Measurements from ENCODE around the gene RPS6KB2. TPM values are rescaled to one million over a fixed set of nuclear protein-coding genes. Genes with fewer than 3 reads are reported as not detected.
"Not testable (repeated sequence)": the region's sequence is repeated elsewhere in the genome, so short reads cannot be mapped to it uniquely, and the experiment has no call there.

Gene RPS6KB2
- total RNA-seq, 4 donors from 2014 or later = 27.4 to 45.0 (median 30.7) TPM

GRCh38 chr11:67463186-67463585 lies 34.9 kb downstream of the RPS6KB2 start:
- TF ChIP-seq CTCF (IDR thresholded peaks at IDR 0.05) = no peak
- ATAC-seq (ENCODE audit: low FRiP score) (no peak), DNase-seq (ENCODE audit: low spot score) (no peak)

GRCh38 chr11:67463680-67464410 lies 35.6 kb downstream of the RPS6KB2 start:
- ATAC-seq (ENCODE audit: low FRiP score) = no peak
- no peak for DNase-seq (ENCODE audit: low spot score)
- TF ChIP-seq CTCF (IDR thresholded peaks at IDR 0.05) = no peak

DNA sequence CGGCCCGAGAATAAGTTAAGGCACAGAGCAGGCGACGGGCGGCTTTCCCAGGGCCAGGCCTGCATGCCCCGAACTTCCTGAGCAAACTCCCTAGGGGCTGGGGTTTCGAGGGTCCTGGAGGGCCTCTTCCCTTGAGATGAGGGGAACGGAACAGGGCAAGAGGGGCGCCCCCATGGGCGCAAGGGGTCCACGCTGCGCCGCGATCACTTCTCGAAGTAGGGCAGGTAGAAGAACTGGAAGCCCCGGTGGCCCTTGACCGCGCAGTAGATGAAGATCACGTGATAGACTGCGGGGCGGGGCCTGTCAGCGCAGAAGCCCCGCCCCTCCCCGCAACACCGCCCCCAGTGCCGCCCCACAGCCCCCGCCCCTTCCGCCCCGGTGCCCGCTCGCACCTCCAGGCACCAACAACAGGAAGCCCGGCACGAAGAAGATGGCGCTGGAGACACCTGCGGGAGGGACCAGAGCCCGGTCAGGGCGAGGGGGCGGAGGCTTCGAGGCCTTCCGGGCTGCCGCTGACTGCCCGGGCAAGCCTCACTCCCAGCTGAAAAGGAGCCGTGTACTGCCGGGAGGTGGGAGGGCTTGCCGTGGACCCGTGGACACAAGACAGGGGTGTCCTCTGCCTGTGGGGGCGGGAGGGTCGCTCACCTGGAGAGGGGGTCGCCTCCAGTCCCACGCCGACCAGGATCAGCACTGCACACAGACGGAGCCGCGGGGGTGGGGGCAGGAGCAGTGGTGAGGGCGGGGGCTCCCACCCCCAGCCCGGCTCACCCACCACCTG lies 36.3 kb downstream of the RPS6KB2 start:
- DNase-seq (ENCODE audit: low spot score) (peak; percentile 63), ATAC-seq (ENCODE audit: low FRiP score) (peak; percentile 65)
- no peak for TF ChIP-seq CTCF (IDR thresholded peaks at IDR 0.05)

- ATAC-seq (ENCODE audit: low FRiP score) = no peak
- TF ChIP-seq CTCF (IDR thresholded peaks at IDR 0.05) = no peak
- no peak for DNase-seq (ENCODE audit: low spot score)
Observed at GRCh38 chr11:67465189-67465510, 36.9 kb downstream of the RPS6KB2 start.

DNA sequence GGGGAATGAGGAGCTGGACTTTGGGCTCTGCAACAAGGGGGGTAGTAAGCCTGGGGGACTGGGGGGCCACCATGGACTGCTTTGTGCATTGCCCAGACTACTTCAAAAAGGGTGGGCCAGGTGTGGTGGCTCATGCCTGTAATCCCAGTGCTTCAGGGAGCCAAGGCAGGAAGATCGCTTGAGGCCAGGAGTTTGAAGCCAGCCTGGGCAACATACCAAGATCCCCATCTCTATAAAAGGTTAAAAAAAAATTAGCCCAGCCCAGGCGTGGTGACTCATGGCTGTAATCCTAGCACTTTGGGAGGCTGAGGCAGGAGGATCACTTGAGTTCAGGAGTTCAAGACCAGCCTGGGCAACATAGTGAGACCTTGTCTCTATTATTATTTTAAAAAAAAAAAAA lies 37.2 kb downstream of the RPS6KB2 start:
- ATAC-seq (ENCODE audit: low FRiP score) = not testable (repeated sequence)

DNA sequence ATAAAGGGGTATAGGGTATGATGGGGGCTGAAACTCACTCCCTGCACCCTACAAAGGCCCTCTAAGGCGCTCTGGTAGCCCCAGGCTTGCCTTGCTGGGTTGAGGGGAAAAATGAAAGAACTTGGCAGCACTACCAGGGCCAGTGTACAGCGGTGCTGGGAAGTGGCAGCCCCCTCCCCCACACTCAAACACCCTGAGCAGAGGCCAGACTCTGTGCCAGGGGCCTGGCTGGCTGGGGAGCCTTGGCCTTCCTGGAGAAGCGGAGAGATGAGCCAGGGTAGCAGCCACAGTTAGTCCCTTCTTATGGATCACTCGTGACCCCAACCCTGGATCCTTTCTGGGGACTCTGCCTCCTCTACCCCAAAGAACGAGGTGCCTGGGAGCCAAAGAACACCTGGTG lies 38.1 kb downstream of the RPS6KB2 start:
- no peak for TF ChIP-seq CTCF (IDR thresholded peaks at IDR 0.05)
- DNase-seq (ENCODE audit: low spot score) (no peak), ATAC-seq (ENCODE audit: low FRiP score) (no peak)

More for the DNA sequence above, 37.2 kb downstream of the RPS6KB2 start:
- DNase-seq (ENCODE audit: low spot score) = not testable (repeated sequence)

DNA sequence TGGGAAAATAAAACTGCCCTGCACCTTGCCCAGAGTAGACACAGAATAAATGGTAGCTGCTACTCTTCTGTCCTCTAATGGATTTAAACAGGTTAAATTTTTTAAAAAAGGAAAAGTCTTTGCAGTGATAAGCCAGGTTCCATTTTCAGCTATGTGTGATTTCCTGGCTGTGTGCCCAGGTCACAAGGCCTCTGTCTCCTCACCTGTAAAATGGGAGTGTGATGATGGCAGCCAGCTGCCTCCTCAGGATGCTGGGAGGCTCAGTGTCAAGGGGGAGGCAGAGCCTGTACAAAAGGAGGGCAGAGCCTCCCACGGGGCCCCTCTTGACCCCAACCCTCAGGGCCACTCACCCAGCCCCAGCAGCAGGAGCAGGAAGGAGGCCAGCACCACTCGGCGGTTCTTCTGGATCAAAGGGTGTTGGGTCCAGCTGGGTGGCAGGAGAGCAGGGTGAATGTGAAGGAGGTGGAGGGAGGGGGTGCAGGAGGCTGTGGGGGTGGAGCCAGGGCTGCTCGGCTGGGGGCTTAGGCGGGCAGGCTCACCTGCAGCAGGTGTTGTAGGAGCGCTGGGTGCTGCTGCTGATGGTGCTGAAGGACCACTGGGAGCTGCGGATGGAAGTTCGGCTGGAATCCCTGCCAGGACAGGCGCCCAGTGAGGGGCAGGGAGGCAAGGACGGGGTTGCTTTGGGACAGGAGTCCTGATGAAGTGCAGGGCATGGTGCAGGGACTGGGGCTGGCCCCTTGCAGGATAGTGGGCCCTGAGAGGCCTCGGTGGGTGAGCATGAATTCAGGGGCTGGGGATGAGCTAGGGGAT lies 38.9 kb downstream of the RPS6KB2 start:
- DNase-seq (ENCODE audit: low spot score) (no peak), ATAC-seq (ENCODE audit: low FRiP score) (no peak)
- TF ChIP-seq CTCF (IDR thresholded peaks at IDR 0.05) = no peak
